ENCODE results near the gene SSX2IP.
"Not testable (repeated sequence)": the region's sequence is repeated elsewhere in the genome, so short reads cannot be mapped to it uniquely, and the experiment has no call there.

Gene SSX2IP

GRCh38 chr1:84690397-84691121 is at the start of gene SSX2IP:
Gene SSX2IP, minus strand, starts transcription at chr1:84690461. Its CDS starts 19,242 bp downstream, at chr1:84671219.
- DNase-seq: peak; percentile 99

GRCh38 chr1:84738237-84738636 is 48.0 kb upstream of the SSX2IP start:
- DNase-seq: no peak

GRCh38 chr1:84737590-84737989 is 47.3 kb upstream of the SSX2IP start:
- no peak for DNase-seq

- DNase-seq: no peak
These were observed 46.7 kb upstream of the SSX2IP start for GRCh38 chr1:84736944-84737343.

GRCh38 chr1:84736445-84736844 is 46.2 kb upstream of the SSX2IP start:
- DNase-seq: no peak

- DNase-seq: no peak
These were observed 45.2 kb upstream of the SSX2IP start for GRCh38 chr1:84735483-84735882.

GRCh38 chr1:84732520-84732919 is 42.3 kb upstream of the SSX2IP start:
- DNase-seq: no peak

- DNase-seq: no peak
These were observed 41.3 kb upstream of the SSX2IP start for GRCh38 chr1:84731519-84731918.

GRCh38 chr1:84727711-84728110 is 37.5 kb upstream of the SSX2IP start:
- DNase-seq: not testable (repeated sequence)

- DNase-seq: no peak
These were observed 36.6 kb upstream of the SSX2IP start for GRCh38 chr1:84726593-84727499.

GRCh38 chr1:84724128-84724860 is 34.0 kb upstream of the SSX2IP start:
- DNase-seq: peak; percentile 75

GRCh38 chr1:84722794-84723193 is 32.5 kb upstream of the SSX2IP start:
- DNase-seq: no peak

- DNase-seq: not testable (repeated sequence)
These were observed 31.6 kb upstream of the SSX2IP start for GRCh38 chr1:84721872-84722271.

GRCh38 chr1:84721152-84721551 is 30.9 kb upstream of the SSX2IP start:
- no peak for DNase-seq

GRCh38 chr1:84720221-84720780 is 30.0 kb upstream of the SSX2IP start:
- DNase-seq: no peak

GRCh38 chr1:84719543-84720217 is 29.4 kb upstream of the SSX2IP start:
- no peak for DNase-seq

GRCh38 chr1:84715342-84716019 is 25.2 kb upstream of the SSX2IP start:
- DNase-seq: no peak

GRCh38 chr1:84712276-84712874 is 22.1 kb upstream of the SSX2IP start:
- DNase-seq: no peak

GRCh38 chr1:84711869-84712268 is 21.6 kb upstream of the SSX2IP start:
- no peak for DNase-seq

- DNase-seq: no peak
These were observed 20.9 kb upstream of the SSX2IP start for GRCh38 chr1:84711121-84711520.

GRCh38 chr1:84709131-84709530 is 18.9 kb upstream of the SSX2IP start:
- DNase-seq: no peak
